IMR-90 (cell line): ENCODE results near the gene PDZRN3. TPM values are rescaled to one million over a fixed set of nuclear protein-coding genes. Genes with fewer than 3 reads are reported as not detected.

Experiments used
- ATAC-seq: fragments of 200-7000 bp; cut with Tn5 transposase; 2 replicates; pipeline ENCODE4 v1.9.1; 2020; ENCODE audit warnings: low read depth, mild to moderate bottlenecking, moderate library complexity
- BruUV-seq: library from RNA; stranded (reverse); fragments of 400-500 nt; replicated peaks from 2 replicates; lab custom pipeline; 2021; lab: Mats Ljungman, UMichigan
- CTCF ChIA-PET: fragments of 300-600 bp; formaldehyde crosslinking; extraction: SDS; loops from one replicate; lab custom pipeline; 2021; ENCODE audit warnings: antibody characterized with exemption; lab: Yijun Ruan, JAX
- POLR2A ChIA-PET: fragments of 300-600 bp; sonication (Branson Sonifier 250); formaldehyde crosslinking; loops from one replicate; lab custom pipeline; 2022; ENCODE audit warnings: antibody characterized with exemption; ENCODE audit not compliant: unreplicated experiment; lab: Charles Lee
- DNase-seq: peaks from one replicate; pipeline ENCODE4 v3.0.0; 2013
- H2AFZ ChIP-seq: replicated peaks from 2 replicates; pipeline ENCODE3; 2013; ENCODE audit warnings: low read length, mild to moderate bottlenecking; ENCODE audit not compliant: poor library complexity
- H2AK5ac ChIP-seq: 2 replicates; pipeline ENCODE4 v1.6.1; 2013; ENCODE audit warnings: low read depth, low read length, inconsistent platforms
- H2AK9ac ChIP-seq: replicated peaks from 2 replicates; pipeline ENCODE3; 2013; ENCODE audit warnings: mild to moderate bottlenecking, low read depth, low read length, moderate library complexity; ENCODE audit not compliant: poor library complexity
- H2BK120ac ChIP-seq: 2 replicates; pipeline ENCODE4 v1.6.1; 2013; ENCODE audit warnings: low read depth, low read length, inconsistent platforms
- H2BK15ac ChIP-seq: 3 replicates; pipeline ENCODE4 v1.6.1; 2013; ENCODE audit warnings: low read depth, low read length, inconsistent platforms
- H2BK20ac ChIP-seq: 2 replicates; pipeline ENCODE4 v1.6.1; 2013; ENCODE audit warnings: low read depth, mild to moderate bottlenecking, inconsistent platforms, low read length, moderate library complexity
- H2BK5ac ChIP-seq: 2 replicates; pipeline ENCODE4 v1.6.1; 2013; ENCODE audit warnings: mild to moderate bottlenecking, low read depth, low read length, inconsistent platforms; ENCODE audit not compliant: poor library complexity, severe bottlenecking
- H3K14ac ChIP-seq: replicated peaks from 2 replicates; pipeline ENCODE4 v1.6.1; 2013; ENCODE audit warnings: low read depth, low read length, inconsistent platforms
- H3K18ac ChIP-seq: 2 replicates; pipeline ENCODE4 v1.6.1; 2013; ENCODE audit warnings: low read depth, low read length, control low read depth
- H3K23ac ChIP-seq: 2 replicates; pipeline ENCODE4 v1.6.1; 2013; ENCODE audit warnings: low read depth, low read length, inconsistent platforms
- H3K27ac ChIP-seq: 2 replicates; pipeline ENCODE4 v1.5.1; 2013; ENCODE audit warnings: mild to moderate bottlenecking, control low read depth, low read length; ENCODE audit not compliant: insufficient read depth
- H3K27me3 ChIP-seq: 2 replicates; pipeline ENCODE4 v1.6.1; 2013; ENCODE audit warnings: low read length; ENCODE audit not compliant: control insufficient read depth, insufficient read depth
- H3K36me3 ChIP-seq: 2 replicates; pipeline ENCODE4 v1.6.1; 2013; ENCODE audit warnings: low read length, mixed read lengths; ENCODE audit not compliant: control insufficient read depth, insufficient read depth
- H3K4ac ChIP-seq: 2 replicates; pipeline ENCODE4 v1.6.1; 2013; ENCODE audit warnings: low read depth, low read length, inconsistent platforms
- H3K4me1 ChIP-seq: 2 replicates; pipeline ENCODE4 v1.6.1; 2013; ENCODE audit warnings: low read length, mixed read lengths; ENCODE audit not compliant: control insufficient read depth, insufficient read depth
- H3K4me2 ChIP-seq: 2 replicates; pipeline ENCODE4 v1.6.1; 2013; ENCODE audit warnings: low read depth, mild to moderate bottlenecking, control low read depth, low read length, moderate library complexity
- H3K4me3 ChIP-seq: 2 replicates; pipeline ENCODE4 v1.5.1; 2013; ENCODE audit warnings: low read depth, mild to moderate bottlenecking, control low read depth, low read length, moderate library complexity; ENCODE audit not compliant: insufficient read depth
- H3K56ac ChIP-seq: 2 replicates; pipeline ENCODE4 v1.6.1; 2013; ENCODE audit warnings: low read length, inconsistent platforms; ENCODE audit not compliant: insufficient read depth; ENCODE audit errors: extremely low read depth
- H3K79me1 ChIP-seq, 2 experiments: 2 replicates each; pipeline ENCODE4 v1.6.1; 2013; ENCODE audit warnings: low read length in 2 of 2, inconsistent platforms in 1 of 2, low read depth in 1 of 2
- H3K9ac ChIP-seq: 2 replicates; pipeline ENCODE4 v1.6.1; 2013; ENCODE audit warnings: low read depth, low read length, control low read depth
- H3K9me1 ChIP-seq: 2 replicates; pipeline ENCODE4 v1.6.1; 2013; ENCODE audit warnings: low read length, inconsistent platforms; ENCODE audit not compliant: insufficient read depth
- H3K9me3 ChIP-seq: 2 replicates; pipeline ENCODE4 v1.6.1; 2013; ENCODE audit warnings: low read length; ENCODE audit not compliant: control insufficient read depth, insufficient read depth
- H4K20me1 ChIP-seq: 2 replicates; pipeline ENCODE4 v1.6.1; 2013; ENCODE audit warnings: low read length, inconsistent platforms; ENCODE audit not compliant: insufficient read depth
- H4K5ac ChIP-seq: 2 replicates; pipeline ENCODE4 v1.6.1; 2013; ENCODE audit warnings: mild to moderate bottlenecking, low read depth, low read length, control low read depth
- H4K8ac ChIP-seq, 2 experiments: 2 replicates each; pipeline ENCODE4 v1.6.1; 2013; ENCODE audit warnings: low read depth in 2 of 2, low read length in 2 of 2, control low read depth in 1 of 2, inconsistent platforms in 1 of 2
- H4K91ac ChIP-seq: 2 replicates; pipeline ENCODE4 v1.6.1; 2013; ENCODE audit warnings: low read depth, low read length, inconsistent platforms; ENCODE audit not compliant: insufficient read depth
- BHLHE40 ChIP-seq: fragments of 150-350 bp; IDR thresholded peaks from 2 replicates; pipeline ENCODE4 v1.6.1; 2016; ENCODE audit warnings: mild to moderate bottlenecking, low read depth, low read length
- CEBPB ChIP-seq: IDR thresholded peaks from 2 replicates; pipeline ENCODE4 v1.6.1; 2012; ENCODE audit warnings: low read depth, low read length, improper control_type of control experiment
- CHD1 ChIP-seq: IDR thresholded peaks from 2 replicates; pipeline ENCODE4 v1.6.1; 2012; ENCODE audit warnings: low read depth, low read length, improper control_type of control experiment
- FOS ChIP-seq: fragments of 150-350 bp; IDR thresholded peaks from 2 replicates; pipeline ENCODE4 v1.6.1; 2016; ENCODE audit warnings: low read depth, low read length
- MAFK ChIP-seq: IDR thresholded peaks from 2 replicates; pipeline ENCODE4 v1.6.1; 2012; ENCODE audit warnings: low read depth, low read length, improper control_type of control experiment
- MAZ ChIP-seq: IDR thresholded peaks from 2 replicates; pipeline ENCODE4 v1.6.1; 2012; ENCODE audit warnings: low read depth, mild to moderate bottlenecking, low read length, improper control_type of control experiment, moderate library complexity, borderline replicate concordance
- MXI1 ChIP-seq: IDR thresholded peaks from 2 replicates; pipeline ENCODE4 v1.6.1; 2012; ENCODE audit warnings: low read depth, mild to moderate bottlenecking, low read length, moderate library complexity, borderline replicate concordance
- NFE2L2 ChIP-seq: fragments of 150-350 bp; IDR thresholded peaks from 2 replicates; pipeline ENCODE4 v1.6.1; 2016; ENCODE audit warnings: low read depth, mild to moderate bottlenecking, low read length
- POLR2A ChIP-seq: IDR thresholded peaks from 2 replicates; pipeline ENCODE4 v1.6.1; 2012; ENCODE audit warnings: mild to moderate bottlenecking, low read depth, low read length
- RAD21 ChIP-seq: IDR thresholded peaks from 2 replicates; pipeline ENCODE4 v1.6.1; 2012; ENCODE audit warnings: low read length, improper control_type of control experiment
- SMC3 ChIP-seq: fragments of 150-350 bp; IDR thresholded peaks from 2 replicates; pipeline ENCODE4 v1.6.1; 2016; ENCODE audit warnings: low read depth, mild to moderate bottlenecking, antibody characterized with exemption, low read length, moderate library complexity
- WGBS, 2 experiments: methylation state at CpG; one replicate each; pipeline versions ENCODE4 v1.1.5 to v1.1.7; 2013; ENCODE audit warnings: missing lambda C conversion rate in 2 of 2; ENCODE audit not compliant: insufficient read length in 1 of 2; ENCODE audit errors: extremely low coverage in 2 of 2; 5-methylcytosine and 5-hydroxymethylcytosine counted together
- dilution Hi-C: fragments of 300-500 bp; cut with HindIII; formaldehyde crosslinking; loops from one replicate; pipeline ENCODE4 v1.14.3; 2018; ENCODE audit warnings: low sequenced_read_pairs; ENCODE audit not compliant: unreplicated experiment
- in situ Hi-C: fragments of 300-500 bp; cut with MboI; formaldehyde crosslinking; loops from 3 replicates; pipeline ENCODE4 v1.14.3; 2019; ENCODE audit warnings: low sequenced_read_pairs, inconsistent platforms, mixed read lengths
- intact Hi-C: fragments of 100-400 bp; cut with micrococcal nuclease; formaldehyde crosslinking; loops from 2 replicates; pipeline ENCODE4 v1.10.0; 2022
- polyA plus RNA-seq, 3 experiments: library from polyadenylated mRNA; depleted of rRNA; stranded (reverse); fragments of >200 nt; gene quantifications; 2 replicates each; pipeline ENCODE4 v1.2.3, GENCODE V29; 2012; ENCODE audit warnings: low replicate concordance in 1 of 3
- total RNA-seq: library from RNA; depleted of rRNA; stranded (reverse); fragments of >200 nt; gene quantifications from 2 replicates; pipeline ENCODE4 v1.2.3, GENCODE V29; 2012
- TF ChIP-seq, protein P1 (sequence below): conservative IDR thresholded peaks from 2 replicates; pipeline ENCODE4 v1.5.1; 2012; ENCODE audit warnings: mild to moderate bottlenecking, low read depth, low read length, improper control_type of control experiment
- TF ChIP-seq, protein P2 (sequence below): fragments of 150-350 bp; IDR thresholded peaks from 2 replicates; pipeline ENCODE4 v1.6.1; 2017; ENCODE audit warnings: mild to moderate bottlenecking, antibody characterized with exemption, low read length, low read depth
- TF ChIP-seq, protein P3 (sequence below): fragments of 150-350 bp; IDR thresholded peaks from 2 replicates; pipeline ENCODE4 v1.6.1; 2016; ENCODE audit warnings: low read depth, mild to moderate bottlenecking, low read length, moderate library complexity, borderline replicate concordance

The PDZRN3 gene
- total and polyA plus RNA-seq, 2 of the 4 experiments (the other 2 are of a cell fraction): 9.4 to 17.0 TPM

DNA sequence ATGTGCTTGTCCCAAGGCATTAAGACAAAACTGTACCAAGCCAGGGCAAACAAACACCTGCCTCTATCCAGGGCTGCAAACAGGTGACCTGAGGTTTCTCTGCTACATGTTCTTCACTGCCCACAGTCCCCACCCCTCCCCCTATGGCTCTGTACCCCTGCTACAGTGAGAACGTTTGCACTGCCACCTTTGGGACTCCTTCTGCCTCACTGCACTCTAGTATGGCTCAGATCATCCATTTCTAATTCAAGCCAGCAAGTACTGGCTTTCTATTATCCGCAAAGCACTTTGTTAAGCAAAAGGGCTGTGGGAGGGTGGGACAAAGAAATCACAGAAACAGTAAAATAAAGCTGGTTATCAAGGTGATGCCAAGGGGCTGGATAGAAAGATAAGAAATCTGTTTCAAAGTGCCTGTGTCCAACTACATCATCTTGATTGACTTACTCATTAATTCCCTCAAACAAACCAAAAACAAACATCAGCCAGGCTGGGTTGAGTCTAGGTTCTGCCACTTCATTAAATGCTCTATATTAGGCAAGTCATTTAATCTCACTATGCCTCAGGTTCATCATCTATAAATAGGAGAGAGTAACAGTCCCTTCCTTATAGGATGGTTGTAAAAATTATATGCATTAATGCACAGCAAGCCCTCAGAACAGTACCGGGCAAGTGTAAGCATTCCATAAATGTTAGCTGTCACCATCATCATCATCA is 95.3 kb downstream of the PDZRN3 start:
- Histone ChIP-seq H2BK5ac (no peak overlapping the region), H3K4me3 (no peak overlapping the region), H2AK5ac (no peak overlapping the region), H3K4me1 (peaks cover 5% of the 10 kb centered on the region), H3K56ac (no peak overlapping the region), H3K36me3 (no peaks in the 10 kb centered on the region), H2AFZ (no peak overlapping the region), H3K27me3 (no peaks in the 10 kb centered on the region), H3K4ac (no peak overlapping the region), H3K79me1 (peaks cover 4 to 9% of the 10 kb centered on the region in 2 experiments; a peak in 2 of 4 replicates), H2BK120ac (no peak overlapping the region), H3K14ac (no peak overlapping the region), H4K20me1 (no peaks in the 10 kb centered on the region), H2AK9ac (no peak overlapping the region), H3K18ac (peak overlapping the region; percentile 15), H3K9ac (no peak overlapping the region), H4K5ac (no peak overlapping the region), H2BK20ac (no peak overlapping the region), H3K9me3 (no peaks in the 10 kb centered on the region), H3K27ac (no peak overlapping the region), H3K9me1 (no peaks in the 10 kb centered on the region), H2BK15ac (no peak overlapping the region), H4K91ac (no peak overlapping the region; the same call in 1 of the 2 replicates), H3K23ac (no peak overlapping the region), H4K8ac (no peak overlapping the region), H3K4me2 (no peak overlapping the region; the same call in 1 of the 2 replicates)
- intact Hi-C loops: no loop called here
- no CpG with 5 or more reads among the region's 3 CpGs for WGBS, 2 experiments
- DNase-seq (no peak), ATAC-seq (no peak; the same call in 1 of the 2 replicates)
- in situ Hi-C loops: no loop called here
- ChIA-PET POLR2A (no interaction called here), CTCF (no interaction called here)
- dilution Hi-C loops: no loop called here
- TF ChIP-seq CEBPB: no peak
- TF ChIP-seq RAD21: no peak
- TF ChIP-seq MXI1: no peak
- TF ChIP-seq CHD1: no peak
- no peak for TF ChIP-seq MAFK
- no peak for TF ChIP-seq MAZ
- no peak for TF ChIP-seq POLR2A
- no peak for TF ChIP-seq BHLHE40
- TF ChIP-seq, protein P1, sequence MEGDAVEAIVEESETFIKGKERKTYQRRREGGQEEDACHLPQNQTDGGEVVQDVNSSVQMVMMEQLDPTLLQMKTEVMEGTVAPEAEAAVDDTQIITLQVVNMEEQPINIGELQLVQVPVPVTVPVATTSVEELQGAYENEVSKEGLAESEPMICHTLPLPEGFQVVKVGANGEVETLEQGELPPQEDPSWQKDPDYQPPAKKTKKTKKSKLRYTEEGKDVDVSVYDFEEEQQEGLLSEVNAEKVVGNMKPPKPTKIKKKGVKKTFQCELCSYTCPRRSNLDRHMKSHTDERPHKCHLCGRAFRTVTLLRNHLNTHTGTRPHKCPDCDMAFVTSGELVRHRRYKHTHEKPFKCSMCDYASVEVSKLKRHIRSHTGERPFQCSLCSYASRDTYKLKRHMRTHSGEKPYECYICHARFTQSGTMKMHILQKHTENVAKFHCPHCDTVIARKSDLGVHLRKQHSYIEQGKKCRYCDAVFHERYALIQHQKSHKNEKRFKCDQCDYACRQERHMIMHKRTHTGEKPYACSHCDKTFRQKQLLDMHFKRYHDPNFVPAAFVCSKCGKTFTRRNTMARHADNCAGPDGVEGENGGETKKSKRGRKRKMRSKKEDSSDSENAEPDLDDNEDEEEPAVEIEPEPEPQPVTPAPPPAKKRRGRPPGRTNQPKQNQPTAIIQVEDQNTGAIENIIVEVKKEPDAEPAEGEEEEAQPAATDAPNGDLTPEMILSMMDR: no peak
- TF ChIP-seq, protein P2, sequence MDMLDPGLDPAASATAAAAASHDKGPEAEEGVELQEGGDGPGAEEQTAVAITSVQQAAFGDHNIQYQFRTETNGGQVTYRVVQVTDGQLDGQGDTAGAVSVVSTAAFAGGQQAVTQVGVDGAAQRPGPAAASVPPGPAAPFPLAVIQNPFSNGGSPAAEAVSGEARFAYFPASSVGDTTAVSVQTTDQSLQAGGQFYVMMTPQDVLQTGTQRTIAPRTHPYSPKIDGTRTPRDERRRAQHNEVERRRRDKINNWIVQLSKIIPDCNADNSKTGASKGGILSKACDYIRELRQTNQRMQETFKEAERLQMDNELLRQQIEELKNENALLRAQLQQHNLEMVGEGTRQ: no peak
- TF ChIP-seq SMC3: no peak
- no peak for TF ChIP-seq FOS
- TF ChIP-seq NFE2L2: no peak
- TF ChIP-seq, protein P3, sequence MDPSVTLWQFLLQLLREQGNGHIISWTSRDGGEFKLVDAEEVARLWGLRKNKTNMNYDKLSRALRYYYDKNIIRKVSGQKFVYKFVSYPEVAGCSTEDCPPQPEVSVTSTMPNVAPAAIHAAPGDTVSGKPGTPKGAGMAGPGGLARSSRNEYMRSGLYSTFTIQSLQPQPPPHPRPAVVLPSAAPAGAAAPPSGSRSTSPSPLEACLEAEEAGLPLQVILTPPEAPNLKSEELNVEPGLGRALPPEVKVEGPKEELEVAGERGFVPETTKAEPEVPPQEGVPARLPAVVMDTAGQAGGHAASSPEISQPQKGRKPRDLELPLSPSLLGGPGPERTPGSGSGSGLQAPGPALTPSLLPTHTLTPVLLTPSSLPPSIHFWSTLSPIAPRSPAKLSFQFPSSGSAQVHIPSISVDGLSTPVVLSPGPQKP: no peak
- BruUV-seq: no TSS peak
